Heart right ventricle (tissue), 16 donors: ENCODE data around the gene ADAM12. TPM values are rescaled to one million over a fixed set of nuclear protein-coding genes. Genes with fewer than 3 reads are reported as not detected.
A peak's percentile ranks its signal among the peaks of the same experiment; 100 is the strongest.

ENCODE experiments used
- ATAC-seq, 8 donors: fragments of 200-7000 bp; cut with Tn5 transposase; one replicate each; pipeline ENCODE4 v1.9.1; 2020; ENCODE audit warnings: mild to moderate bottlenecking in 8 of 8, moderate library complexity in 8 of 8, moderate number of reproducible peaks in 1 of 8
- DNase-seq, 2 donors: peaks; one replicate each; pipeline ENCODE4 v3.0.0-alpha.2; 2020
- H3K27ac ChIP-seq, 10 donors: fragments of 200-600 bp; sonication (generic) in 2 of 10; one replicate each; pipeline versions ENCODE4 v1.5.0 to v1.8.0; 2020 to 2022; ENCODE audit warnings: mild to moderate bottlenecking in 3 of 10
- H3K27me3 ChIP-seq, 7 donors: fragments of 200-600 bp; one replicate each; pipeline ENCODE4 v1.8.0; 2021 to 2022; ENCODE audit warnings: mild to moderate bottlenecking in 2 of 7
- H3K36me3 ChIP-seq, 9 donors: fragments of 200-600 bp; sonication (generic) in 1 of 9; one replicate each; pipeline versions ENCODE4 v1.5.0 to v1.8.0; 2020 to 2022; ENCODE audit warnings: mild to moderate bottlenecking in 2 of 9
- H3K4me1 ChIP-seq, 9 donors: fragments of 200-600 bp; sonication (generic) in 1 of 9; one replicate each; pipeline versions ENCODE4 v1.5.0 to v1.8.0; 2020 to 2022; ENCODE audit warnings: mild to moderate bottlenecking in 4 of 9
- H3K4me3 ChIP-seq, 10 donors: fragments of 200-600 bp; sonication (generic) in 2 of 10; one replicate each; pipeline versions ENCODE4 v1.5.0 to v1.8.0; 2020 to 2022; ENCODE audit warnings: mild to moderate bottlenecking in 7 of 10, moderate library complexity in 2 of 10
- H3K9me3 ChIP-seq, 11 donors: fragments of 200-600 bp in 10 of 11; sonication (generic) in 2 of 11; one replicate each; pipeline versions ENCODE4 v1.5.0 to v1.8.0; 2013 to 2022; ENCODE audit warnings: mild to moderate bottlenecking in 2 of 11, control low read depth in 1 of 11, moderate library complexity in 1 of 11
- CTCF ChIP-seq, 9 donors: fragments of 200-600 bp; sonication (generic) in 2 of 9; IDR thresholded peaks; one replicate each; pipeline versions ENCODE4 v1.5.0 to v1.8.0; 2021 to 2022; ENCODE audit warnings: antibody characterized with exemption in 9 of 9, mild to moderate bottlenecking in 5 of 9, moderate library complexity in 1 of 9
- WGBS, 2 donors: extraction: QIAGEN DNeasy Blood & Tissue Kit; methylation state at CpG; one replicate each; pipeline ENCODE4 v1.1.7; 2013; ENCODE audit warnings: inconsistent platforms in 1 of 2; 5-methylcytosine and 5-hydroxymethylcytosine counted together
- intact Hi-C, 10 donors: fragments of 100-400 bp; cut with DNase I; formaldehyde crosslinking; loops; one replicate each; pipeline versions ENCODE4 v1.11.1 to v1.14.2; 2022
- polyA plus RNA-seq, 2 donors: library from polyadenylated mRNA; stranded (reverse); fragments of 200-250 nt; gene quantifications; one replicate each; pipeline ENCODE4 v1.2.3, GENCODE V29; 2013
- total RNA-seq, 10 donors: library from RNA; stranded (reverse); fragmentation: NEBNext Ultra II Directional in 3 of 10; extraction: Animal tissue kit (Norgen Biotek cat#: 25700) in 3 of 10; gene quantifications; one replicate each; pipeline versions ENCODE4 v1.2.1 to v1.2.4, GENCODE V29; 2021 to 2023
- donor health status: Arrhythmogenic right ventricular cardiomyopathy.
- donor health status: ischemic (EF 13 %, LVEDD 7.1; RV severe dilation, severe dysfunction).
- donor health status: healthy with polysubstance abuse.
- donor health status: DM: no; HTN: yes; CAD: no.
- donor health status: DM: no; HTN: no; CAD: no.
- donor health status: ischemic (EF 25% LVEDD 6.9; RV normal size, moderate dysfunction).
- donor health status: ischemic (EF 25% LVEDD 5.7; RV mildly dilated, moderate dysfunction).
- donor health status: healthy.
- donor health status: DM: yes; HTN: yes; CAD: no.
- donor health status: Ischemic cardiomyopathy.
- donor health status: ischemic (EF 35%, LVEDD 5.7; RV mildly dilated, moderate dysfunction).
- donor health status: nonischemic (EF 11% LVEDD 7.7; RV severe dilation, severe dysfunction).
- donor health status: DM: yes; HTN: yes; CAD: no.
- donor health status: PGD.
- donor health status: ischemic (EF 29% LVEDD 5.4; RV normal size, mild dysfunction).
- donor health status: nonischemic (EF 23%, LVEDD 6.1; RV moderate dilation, normal function).

Gene ADAM12
- total and polyA plus RNA-seq, 12 donors: 0.07 to 6.9 (median 0.47) TPM

GRCh38 chr10:126239844-126240243 lies 148.4 kb downstream of the ADAM12 start:
- DNase-seq: no peak
- Histone ChIP-seq H3K36me3 (no peaks in the 10 kb centered on the region), H3K27me3 (peaks cover 0 to 3% (median 0%) of the 10 kb centered on the region in 7 donors), H3K4me3 (no peak overlapping the region), H3K27ac (no peak overlapping the region), H3K9me3 (no peaks in the 10 kb centered on the region), H3K4me1 (peaks cover 0 to 14% (median 2%) of the 10 kb centered on the region in 9 donors)
- 91 to 92% methylated on average over 8 of the region's 8 CpGs for WGBS, 2 donors
- ATAC-seq: no peak
- intact Hi-C loops: no loop called here
- no peak for TF ChIP-seq CTCF (IDR thresholded peaks at IDR 0.05)

GRCh38 chr10:126235979-126236851 lies 152.1 kb downstream of the ADAM12 start:
- intact Hi-C loops: no loop called here
- Histone ChIP-seq H3K9me3 (no peaks in the 10 kb centered on the region), H3K4me1 (peaks cover 0 to 3% (median 0%) of the 10 kb centered on the region in 9 donors), H3K27me3 (peaks cover 0 to 25% (median 12%) of the 10 kb centered on the region in 7 donors), H3K27ac (no peak overlapping the region), H3K36me3 (no peaks in the 10 kb centered on the region), H3K4me3 (no peak overlapping the region)
- DNase-seq: no peak
- 75 to 79% methylated on average over 12 of the region's 12 CpGs for WGBS, 2 donors
- no peak for TF ChIP-seq CTCF (IDR thresholded peaks at IDR 0.05)
- ATAC-seq: no peak

- H3K27ac ChIP-seq: no peak overlapping the region
- no peak for TF ChIP-seq CTCF (IDR thresholded peaks at IDR 0.05)
- no peak for DNase-seq
- intact Hi-C loops: no loop called here
- no peak overlapping the region for H3K4me3 ChIP-seq
- peaks cover 0 to 3% (median 0%) of the 10 kb centered on the region in 9 donors for H3K4me1 ChIP-seq
- no peaks in the 10 kb centered on the region for H3K9me3 ChIP-seq
- no peaks in the 10 kb centered on the region for H3K36me3 ChIP-seq
- ATAC-seq: peak in 3 of 8 donors; percentile 11 to 60 (median 27)
- peaks cover 0 to 26% (median 12%) of the 10 kb centered on the region in 7 donors for H3K27me3 ChIP-seq
- WGBS, 2 donors: 78 to 79% methylated on average over 25 of the region's 25 CpGs
Observed at GRCh38 chr10:126235091-126235978, 152.9 kb downstream of the ADAM12 start.

GRCh38 chr10:126234630-126235029 lies 153.6 kb downstream of the ADAM12 start:
- DNase-seq: no peak
- peaks cover 0 to 23% (median 12%) of the 10 kb centered on the region in 7 donors for H3K27me3 ChIP-seq
- intact Hi-C loops: no loop called here

More at GRCh38 chr10:126234630-126235029, 153.6 kb downstream of the ADAM12 start:
- Histone ChIP-seq H3K4me3 (no peak overlapping the region), H3K36me3 (no peaks in the 10 kb centered on the region), H3K9me3 (no peaks in the 10 kb centered on the region), H3K27ac (no peak overlapping the region), H3K4me1 (peaks cover 0 to 3% (median 0%) of the 10 kb centered on the region in 9 donors)
- 83 to 90% methylated on average over 5 of the region's 5 CpGs for WGBS, 2 donors
- TF ChIP-seq CTCF (IDR thresholded peaks at IDR 0.05): no peak
- no peak for ATAC-seq
